GM23338 (cell line): ENCODE measurements around the gene RPL10A. TPM values are rescaled to one million over a fixed set of nuclear protein-coding genes. Genes with fewer than 3 reads are reported as not detected.

ENCODE experiments used
- ATAC-seq: fragments of 200-7000 bp; cut with Tn5 transposase; 3 replicates; pipeline ENCODE4 v1.9.1; 2020
- DNase-seq: peaks from one replicate; pipeline ENCODE4 v3.0.0-alpha.2; 2015; ENCODE audit warnings: low spot score
- H2AFZ ChIP-seq: fragments of 200-600 bp; sonication (generic); 2 replicates; pipeline ENCODE4 v1.8.0; 2016; ENCODE audit warnings: antibody characterized with exemption, mild to moderate bottlenecking, moderate library complexity
- H3F3A ChIP-seq: fragments of 200-600 bp; sonication (generic); replicated peaks from 2 replicates; pipeline ENCODE4 v1.8.0; 2017; ENCODE audit warnings: antibody characterized with exemption, mixed run types, low read depth
- H3K27ac ChIP-seq: fragments of 200-600 bp; sonication (generic); 2 replicates; pipeline ENCODE4 v1.6.1; 2016; ENCODE audit warnings: low read depth
- H3K27me3 ChIP-seq: fragments of 200-600 bp; sonication (generic); 2 replicates; pipeline ENCODE4 v1.8.0; 2016; ENCODE audit warnings: mild to moderate bottlenecking, mixed run types, moderate library complexity; ENCODE audit not compliant: insufficient read depth
- H3K36me3 ChIP-seq: fragments of 200-600 bp; sonication (generic); 2 replicates; pipeline ENCODE4 v1.8.0; 2016; ENCODE audit warnings: mild to moderate bottlenecking; ENCODE audit not compliant: insufficient read depth
- H3K4me1 ChIP-seq: fragments of 200-600 bp; sonication (generic); 2 replicates; pipeline ENCODE4 v1.8.0; 2016; ENCODE audit warnings: mild to moderate bottlenecking, moderate library complexity; ENCODE audit not compliant: insufficient read depth
- H3K4me2 ChIP-seq: fragments of 200-600 bp; sonication (generic); 2 replicates; pipeline ENCODE4 v1.7.1; 2017; ENCODE audit warnings: mixed run types
- H3K4me3 ChIP-seq: fragments of 200-600 bp; sonication (generic); 2 replicates; pipeline ENCODE4 v1.6.1; 2016; ENCODE audit warnings: mixed run types
- H3K79me2 ChIP-seq: fragments of 200-600 bp; sonication (generic); replicated peaks from 2 replicates; pipeline ENCODE4 v1.8.0; 2017; ENCODE audit warnings: mild to moderate bottlenecking; ENCODE audit not compliant: insufficient read depth
- H3K9me2 ChIP-seq: fragments of 200-600 bp; sonication (generic); 2 replicates; pipeline ENCODE4 v1.8.0; 2017; ENCODE audit not compliant: insufficient read depth
- H4K20me1 ChIP-seq: fragments of 200-600 bp; sonication (generic); replicated peaks from 2 replicates; pipeline ENCODE4 v1.8.0; 2017; ENCODE audit warnings: mild to moderate bottlenecking; ENCODE audit not compliant: insufficient read depth
- H3K27ac Mint-ChIP-seq: 2 replicates; pipeline ENCODE4 v1.8.0; 2020; ENCODE audit warnings: inconsistent platforms, mild to moderate bottlenecking, moderate library complexity, mixed read lengths
- H3K27me3 Mint-ChIP-seq: 3 replicates; pipeline ENCODE4 v1.8.0; 2022; ENCODE audit warnings: low read depth, mild to moderate bottlenecking, moderate library complexity, mixed read lengths, inconsistent platforms; ENCODE audit not compliant: insufficient read depth, poor library complexity
- H3K36me3 Mint-ChIP-seq: 3 replicates; pipeline ENCODE4 v1.8.0; 2021; ENCODE audit warnings: low read depth, mild to moderate bottlenecking, inconsistent platforms, moderate library complexity, mixed read lengths
- H3K4me1 Mint-ChIP-seq: 3 replicates; pipeline ENCODE4 v1.8.0; 2020; ENCODE audit warnings: mild to moderate bottlenecking, inconsistent platforms, mixed read lengths
- H3K4me3 Mint-ChIP-seq: 3 replicates; pipeline ENCODE4 v1.8.0; 2021; ENCODE audit warnings: moderate library complexity, mild to moderate bottlenecking, inconsistent platforms, mixed read lengths
- H3K9me3 Mint-ChIP-seq: 3 replicates; pipeline ENCODE4 v1.8.0; 2020; ENCODE audit warnings: moderate library complexity, mild to moderate bottlenecking, inconsistent platforms, mixed read lengths
- CTCF ChIP-seq, 2 experiments: fragments of 200-600 bp in 1 of 2; sonication (generic) in 1 of 2; conservative IDR thresholded peaks; 2 replicates each; pipeline versions ENCODE4 v1.5.1 to v1.6.1; 2016 to 2017; ENCODE audit warnings: antibody characterized with exemption in 2 of 2, low read depth in 2 of 2, mild to moderate bottlenecking in 2 of 2, moderate library complexity in 1 of 2
- ETS1 ChIP-seq: IDR thresholded peaks from 2 replicates; pipeline ENCODE4 v1.6.1; 2016; ENCODE audit warnings: antibody characterized with exemption
- EZH2 ChIP-seq: fragments of 200-600 bp; sonication (generic); IDR thresholded peaks from one replicate; pipeline ENCODE4 v1.8.0; 2017; ENCODE audit warnings: antibody characterized with exemption, mild to moderate bottlenecking, low read depth; ENCODE audit not compliant: unreplicated experiment
- JUNB ChIP-seq: IDR thresholded peaks from one replicate; pipeline ENCODE4 v1.6.1; 2016; ENCODE audit warnings: antibody characterized with exemption; ENCODE audit not compliant: unreplicated experiment
- NANOG ChIP-seq: IDR thresholded peaks from 2 replicates; pipeline ENCODE4 v1.6.1; 2016; ENCODE audit warnings: antibody characterized with exemption, borderline replicate concordance
- POLR2AphosphoS5 ChIP-seq: IDR thresholded peaks from 2 replicates; pipeline ENCODE4 v1.6.1; 2016; ENCODE audit warnings: antibody characterized with exemption, low read depth
- REST ChIP-seq: IDR thresholded peaks from one replicate; pipeline ENCODE4 v1.6.1; 2018; ENCODE audit warnings: antibody characterized with exemption; ENCODE audit not compliant: unreplicated experiment
- STAT1 ChIP-seq: IDR thresholded peaks from one replicate; pipeline ENCODE4 v1.6.1; 2016; ENCODE audit warnings: antibody characterized with exemption; ENCODE audit not compliant: unreplicated experiment
- ZNF331 ChIP-seq: fragments of 250-450 bp; sonication (Bioruptor Pico); IDR thresholded peaks from 2 replicates; pipeline ENCODE4 v1.5.0; 2020; ENCODE audit warnings: low read depth, mild to moderate bottlenecking, moderate library complexity
- polyA plus RNA-seq: library from polyadenylated mRNA; unstranded; fragments of >200 nt; fragmentation: Nextera tagmentation; extraction: Ambion mirVana; gene quantifications from 2 replicates; pipeline ENCODE4 v1.2.1, GENCODE V29; 2016
- total RNA-seq: library from RNA; depleted of rRNA; stranded (reverse); fragments of >200 nt; shearing (Covaris generic); gene quantifications from 2 replicates; pipeline ENCODE4 v1.2.3, GENCODE V29; 2014

The RPL10A gene
- total and polyA plus RNA-seq, 2 experiments from 2014 or later: 730 to 1,297 TPM

DNA sequence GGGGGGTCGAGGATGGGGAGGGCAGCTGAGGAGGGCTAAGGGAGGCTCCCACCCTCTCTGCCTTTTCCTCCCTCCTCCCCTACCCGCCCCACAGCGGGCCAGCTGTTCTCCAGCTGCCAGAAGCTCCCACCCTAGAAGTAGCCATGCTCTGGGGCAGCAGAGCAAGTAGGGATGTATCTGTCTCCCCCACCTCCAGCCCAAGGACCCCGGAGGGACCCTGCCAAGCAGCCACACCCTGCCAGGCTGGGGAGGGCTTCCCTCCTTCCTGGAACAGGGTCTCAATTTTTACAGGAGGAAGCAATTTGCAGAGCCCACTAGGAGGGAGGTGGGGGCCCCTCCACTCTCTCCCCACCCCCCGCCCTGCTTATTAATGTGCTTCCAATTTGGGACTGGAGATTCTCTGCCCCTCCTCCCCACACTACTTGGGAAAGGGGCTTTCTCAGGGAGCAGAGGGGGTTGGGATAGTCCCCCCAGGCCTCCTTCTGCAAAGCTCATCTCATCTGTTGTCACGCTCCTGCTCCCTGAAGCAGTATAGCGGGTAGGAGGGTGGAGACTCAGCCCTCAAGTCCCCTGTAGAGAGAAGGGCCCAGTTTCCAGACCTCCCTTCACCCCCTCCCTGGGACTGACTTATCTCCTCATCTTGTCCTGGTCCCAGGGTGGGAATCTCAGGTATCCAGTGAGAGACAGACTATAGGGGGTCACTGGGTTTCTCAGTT is 24.2 kb downstream of the RPL10A start:
- peaks cover 11% of the 10 kb centered on the region; the same call in 1 of the 2 replicates for H4K20me1 ChIP-seq
- H2AFZ ChIP-seq: no peak overlapping the region
- TF ChIP-seq EZH2: no peak
- no peak for TF ChIP-seq CTCF (conservative IDR thresholded peaks at IDR 0.05; ENCODE audit: low read depth in 2 of 2)
- no peak for TF ChIP-seq POLR2AphosphoS5
- TF ChIP-seq REST: no peak
- TF ChIP-seq STAT1: no peak
- TF ChIP-seq JUNB: no peak
- TF ChIP-seq ZNF331 (CRISPR knock-in tag): no peak
- H3F3A ChIP-seq: peaks cover 17% of the 10 kb centered on the region; the same call in 1 of the 2 replicates
- peak overlapping the region; percentile 98 for H3K4me2 ChIP-seq
- peaks cover 71% of the 10 kb centered on the region for H3K79me2 ChIP-seq
- DNase-seq (no peak), ATAC-seq (no peak)
- Mint-ChIP-seq H3K4me3 (peak overlapping the region; percentile 60), H3K36me3 (no peaks in the 10 kb centered on the region; the same call in 2 of the 3 replicates), H3K27ac (0 out of 2 replicates have a peak overlapping the region, but pooled peaks have one; percentile 48), H3K9me3 (no peaks in the 10 kb centered on the region), H3K27me3 (peaks cover 41% of the 10 kb centered on the region), H3K4me1 (peaks cover 68% of the 10 kb centered on the region)
- H3K9me2 ChIP-seq: no peaks in the 10 kb centered on the region
- no peaks in the 10 kb centered on the region for H3K27me3 ChIP-seq
- H3K27ac ChIP-seq: no peak overlapping the region
- H3K4me3 ChIP-seq: peak overlapping the region; percentile 40; the same call in 1 of the 2 replicates
- H3K36me3 ChIP-seq: no peaks in the 10 kb centered on the region
- peaks cover 85% of the 10 kb centered on the region for H3K4me1 ChIP-seq

DNA sequence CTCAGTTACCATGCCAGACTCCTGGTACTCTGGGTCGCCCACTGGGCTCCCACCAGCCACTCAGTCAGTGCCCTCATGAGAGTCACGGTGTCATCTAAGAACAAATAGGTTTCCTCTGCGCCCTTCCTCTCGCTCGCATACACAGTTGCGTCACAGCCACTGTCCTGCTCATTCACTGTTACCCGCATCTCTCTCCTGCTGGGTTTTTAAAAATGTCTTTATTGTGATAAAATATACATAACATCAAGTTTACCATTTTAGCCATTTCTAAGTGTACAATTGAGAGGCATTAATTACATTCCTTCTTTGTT is 24.7 kb downstream of the RPL10A start:
- H3K36me3 Mint-ChIP-seq: no peaks in the 10 kb centered on the region; the same call in 2 of the 3 replicates
- Histone ChIP-seq H3K4me2 (peak overlapping the region; percentile 98), H3K27ac (no peak overlapping the region), H2AFZ (no peak overlapping the region), H4K20me1 (peaks cover 11% of the 10 kb centered on the region; the same call in 1 of the 2 replicates), H3K79me2 (peaks cover 66% of the 10 kb centered on the region), H3F3A (peaks cover 17% of the 10 kb centered on the region; the same call in 1 of the 2 replicates), H3K9me2 (no peaks in the 10 kb centered on the region), H3K36me3 (no peaks in the 10 kb centered on the region), H3K4me1 (peaks cover 80% of the 10 kb centered on the region), H3K27me3 (no peaks in the 10 kb centered on the region), H3K4me3 (peak overlapping the region; percentile 40; the same call in 1 of the 2 replicates)
- peaks cover 63% of the 10 kb centered on the region for H3K4me1 Mint-ChIP-seq
- DNase-seq: no peak
- H3K4me3 Mint-ChIP-seq: peak overlapping the region; percentile 36
- ATAC-seq: no peak
- peaks cover 41% of the 10 kb centered on the region for H3K27me3 Mint-ChIP-seq
- H3K9me3 Mint-ChIP-seq: no peaks in the 10 kb centered on the region
- 0 out of 2 replicates have a peak overlapping the region, but pooled peaks have one; percentile 48 for H3K27ac Mint-ChIP-seq
- TF ChIP-seq ETS1: no peak
- no peak for TF ChIP-seq NANOG
